HepG2 (cell line): ENCODE measurements around the gene CCDC120. TPM values are rescaled to one million over a fixed set of nuclear protein-coding genes. Genes with fewer than 3 reads are reported as not detected.

ENCODE experiments used
- ARNT2 ChIP-seq: sonication (generic); formaldehyde crosslinking; IDR thresholded peaks from 2 replicates; pipeline ENCODE4 v1.8.0; 2022; ENCODE audit warnings: mild to moderate bottlenecking, low read depth, missing genetic modification reagents, moderate library complexity
- HOXA7 ChIP-seq: sonication (generic); formaldehyde crosslinking; IDR thresholded peaks from 2 replicates; pipeline ENCODE4 v1.8.1; 2022; ENCODE audit warnings: mild to moderate bottlenecking, missing genetic modification reagents, moderate library complexity
- ZBED4 ChIP-seq: sonication (generic); formaldehyde crosslinking; IDR thresholded peaks from 2 replicates; pipeline ENCODE4 v1.4.0; 2020; ENCODE audit warnings: missing genetic modification reagents, borderline replicate concordance
- ZBTB38 ChIP-seq: sonication (generic); formaldehyde crosslinking; IDR thresholded peaks from 2 replicates; pipeline ENCODE4 v1.5.1; 2020; ENCODE audit warnings: mild to moderate bottlenecking, missing genetic modification reagents
- ZC3H13 ChIP-seq: sonication (generic); formaldehyde crosslinking; IDR thresholded peaks from 2 replicates; pipeline ENCODE4 v1.8.1; 2023; ENCODE audit warnings: mild to moderate bottlenecking, missing genetic modification reagents, moderate library complexity
- ZMYM4 ChIP-seq: sonication (generic); formaldehyde crosslinking; IDR thresholded peaks from 2 replicates; pipeline ENCODE4 v1.8.1; 2023; ENCODE audit warnings: mild to moderate bottlenecking, missing genetic modification reagents
- ZNF460 ChIP-seq: sonication (generic); formaldehyde crosslinking; IDR thresholded peaks from 2 replicates; pipeline ENCODE4 v1.5.1; 2020; ENCODE audit warnings: missing genetic modification reagents, mild to moderate bottlenecking, borderline replicate concordance
- polyA plus RNA-seq, 8 experiments: library from polyadenylated mRNA; depleted of rRNA in 3 of 8; stranded (reverse) in 7 of 8; unstranded in 1 of 8; fragments of >200 nt; fragmentation: Illumina TruSeq in 4 of 8; extraction: Trizol in 4 of 8; gene quantifications; 2 replicates each; pipeline versions ENCODE4 v1.2.1 to v1.2.3, GENCODE V29; 2011 to 2016; ENCODE audit warnings: low read depth in 4 of 8, missing spikeins in 1 of 8, mixed read lengths in 1 of 8; ENCODE audit not compliant: insufficient read depth in 1 of 8
- total RNA-seq, 5 experiments: library from RNA; depleted of rRNA; stranded (reverse); fragments of >200 nt; fragmentation: Illumina TruSeq; extraction: Trizol; gene quantifications; 2 replicates each; pipeline ENCODE4 v1.2.3, GENCODE V29; 2016; ENCODE audit warnings: low read depth in 1 of 5

The CCDC120 gene
- total and polyA plus RNA-seq, 2 of the 13 experiments (the other 11 are each of a cell fraction or from before 2014, with no cell fraction given): 0.89 to 3.2 TPM

GRCh38 chrX:49053223-49054072, 5.4 kb upstream of the CCDC120 start (continued):
- TF ChIP-seq ZBTB38 (no peak), ZNF460 (no peak), ARNT2 (CRISPR knock-in tag) (0 out of 2 replicates have a peak, but pooled peaks have one; percentile 44), HOXA7 (no peak), ZMYM4 (CRISPR knock-in tag) (peak; percentile 27; the same call in 1 of the 2 replicates), ZC3H13 (CRISPR knock-in tag) (0 out of 2 replicates have a peak, but pooled peaks have one; percentile 38), ZBED4 (CRISPR knock-in tag) (no peak)
- TF ChIP-seq, all 625 proteins: peak for 59
